Spinal cord (tissue), 10 donors: Measurements from ENCODE around the gene LRP1. TPM values are rescaled to one million over a fixed set of nuclear protein-coding genes. Genes with fewer than 3 reads are reported as not detected.

ENCODE experiments used
- DNase-seq, 6 donors: peaks; one replicate each; pipeline versions ENCODE4 v3.0.0 to v3.0.0-alpha.2; 2013 to 2015; ENCODE audit warnings: low spot score in 6 of 6, low read depth in 4 of 6
- H3K27ac ChIP-seq: one replicate; pipeline ENCODE4 v1.5.1; 2013; ENCODE audit warnings: low read depth, low read length, control low read depth
- H3K27me3 ChIP-seq: one replicate; pipeline ENCODE4 v1.6.1; 2013; ENCODE audit warnings: low read length; ENCODE audit not compliant: control insufficient read depth, insufficient read depth
- H3K36me3 ChIP-seq: one replicate; pipeline ENCODE4 v1.6.1; 2013; ENCODE audit warnings: low read length; ENCODE audit not compliant: control insufficient read depth, insufficient read depth
- H3K4me1 ChIP-seq: one replicate; pipeline ENCODE4 v1.6.1; 2013; ENCODE audit warnings: low read length; ENCODE audit not compliant: control insufficient read depth, insufficient read depth
- H3K4me3 ChIP-seq: one replicate; pipeline ENCODE4 v1.5.1; 2013; ENCODE audit warnings: low read depth, low read length, control low read depth
- H3K9me3 ChIP-seq: one replicate; pipeline ENCODE4 v1.6.1; 2013; ENCODE audit warnings: low read length; ENCODE audit not compliant: control insufficient read depth, insufficient read depth
- WGBS: methylation state at CpG from one replicate; pipeline ENCODE4 v1.1.5; 2013; ENCODE audit warnings: missing lambda C conversion rate; ENCODE audit not compliant: insufficient coverage; 5-methylcytosine and 5-hydroxymethylcytosine counted together
- polyA plus RNA-seq, 2 donors: library from polyadenylated mRNA; unstranded; fragments of 120-200 nt; gene quantifications; one replicate each; pipeline ENCODE4 v1.2.1, GENCODE V29; 2013; ENCODE audit not compliant: insufficient read length in 2 of 2
- total RNA-seq, 2 donors: library from RNA; depleted of rRNA in 1 of 2; stranded (reverse); fragments of 120-200 nt in 1 of 2; fragments of >200 nt in 1 of 2; gene quantifications; one replicate each; pipeline versions ENCODE4 v1.2.3 to v1.2.4, GENCODE V29; 2013 to 2014
- donor health status: healthy.

LRP1 gene
- total and polyA plus RNA-seq, 4 donors = 182 to 319 (median 239) TPM

- H3K9me3 ChIP-seq = no peaks in the 10 kb centered on the region
- no peak for DNase-seq
- peaks cover 52% of the 10 kb centered on the region for H3K36me3 ChIP-seq
- H3K4me1 ChIP-seq = peaks cover 49% of the 10 kb centered on the region
- H3K27ac ChIP-seq = no peak overlapping the region
- H3K4me3 ChIP-seq = no peak overlapping the region
- WGBS = 85% methylated on average over 14 of the region's 19 CpGs
- peaks cover 29% of the 10 kb centered on the region for H3K27me3 ChIP-seq
Observed at GRCh38 chr12:57232156-57232756, 104.0 kb downstream of the LRP1 start.

- peaks cover 35% of the 10 kb centered on the region for H3K27me3 ChIP-seq
- DNase-seq = no peak
- H3K36me3 ChIP-seq = peaks cover 52% of the 10 kb centered on the region
- H3K27ac ChIP-seq = no peak overlapping the region
- 91% methylated on average over 9 of the region's 15 CpGs for WGBS
- no peaks in the 10 kb centered on the region for H3K9me3 ChIP-seq
- H3K4me1 ChIP-seq = peaks cover 62% of the 10 kb centered on the region
- no peak overlapping the region for H3K4me3 ChIP-seq
Observed at GRCh38 chr12:57233357-57234232, 105.3 kb downstream of the LRP1 start.

GRCh38 chr12:57234233-57234570 lies 105.9 kb downstream of the LRP1 start:
- no peaks in the 10 kb centered on the region for H3K9me3 ChIP-seq
- H3K36me3 ChIP-seq = peaks cover 52% of the 10 kb centered on the region
- peaks cover 68% of the 10 kb centered on the region for H3K4me1 ChIP-seq
- H3K27me3 ChIP-seq = peaks cover 40% of the 10 kb centered on the region
- DNase-seq = no peak
- H3K27ac ChIP-seq = no peak overlapping the region
- H3K4me3 ChIP-seq = no peak overlapping the region
- 89% methylated on average over 2 of the region's 3 CpGs for WGBS

GRCh38 chr12:57234571-57235016 lies 106.3 kb downstream of the LRP1 start:
- H3K27me3 ChIP-seq = peaks cover 44% of the 10 kb centered on the region
- no peak overlapping the region for H3K4me3 ChIP-seq
- WGBS = 72% methylated on average over 6 of the region's 10 CpGs
- no peaks in the 10 kb centered on the region for H3K9me3 ChIP-seq
- peaks cover 52% of the 10 kb centered on the region for H3K36me3 ChIP-seq
- peak overlapping the region; percentile 10 for H3K27ac ChIP-seq
- peaks cover 66% of the 10 kb centered on the region for H3K4me1 ChIP-seq
- peak in 1 of 6 donors; percentile 43 for DNase-seq

- H3K27me3 ChIP-seq = peaks cover 50% of the 10 kb centered on the region
- no peaks in the 10 kb centered on the region for H3K9me3 ChIP-seq
- peaks cover 52% of the 10 kb centered on the region for H3K36me3 ChIP-seq
- peak in 1 of 6 donors; percentile 61 for DNase-seq
- peak overlapping the region; percentile 10 for H3K27ac ChIP-seq
- H3K4me3 ChIP-seq = no peak overlapping the region
- WGBS = 46% methylated on average over 25 of the region's 26 CpGs
- H3K4me1 ChIP-seq = peaks cover 66% of the 10 kb centered on the region
Observed at GRCh38 chr12:57235017-57235727, 106.9 kb downstream of the LRP1 start.

- Histone ChIP-seq H3K36me3 (peaks cover 52% of the 10 kb centered on the region), H3K27me3 (peaks cover 55% of the 10 kb centered on the region), H3K4me3 (no peak overlapping the region), H3K27ac (peak overlapping the region; percentile 10), H3K9me3 (no peaks in the 10 kb centered on the region), H3K4me1 (peaks cover 66% of the 10 kb centered on the region)
- DNase-seq = peak in 1 of 6 donors; percentile 14
- WGBS = 43% methylated on average over 7 of the region's 8 CpGs
Observed at GRCh38 chr12:57235728-57236131, 107.4 kb downstream of the LRP1 start.

GRCh38 chr12:57236201-57236924 lies 108.1 kb downstream of the LRP1 start:
- Histone ChIP-seq H3K27ac (no peak overlapping the region), H3K4me1 (peaks cover 66% of the 10 kb centered on the region), H3K27me3 (peaks cover 62% of the 10 kb centered on the region), H3K4me3 (no peak overlapping the region), H3K36me3 (peaks cover 48% of the 10 kb centered on the region), H3K9me3 (no peaks in the 10 kb centered on the region)
- WGBS = 11% methylated on average over 35 of the region's 40 CpGs
- DNase-seq = peak in 2 of 6 donors; percentile 37 to 81

- Histone ChIP-seq H3K27ac (no peak overlapping the region), H3K4me1 (peaks cover 70% of the 10 kb centered on the region), H3K36me3 (peaks cover 41% of the 10 kb centered on the region), H3K27me3 (peaks cover 69% of the 10 kb centered on the region), H3K9me3 (no peaks in the 10 kb centered on the region), H3K4me3 (no peak overlapping the region)
- no peak for DNase-seq
- WGBS = 20% methylated on average over 6 of the region's 9 CpGs
Observed at GRCh38 chr12:57236925-57237595, 108.8 kb downstream of the LRP1 start.

GRCh38 chr12:57237596-57237931 lies 109.3 kb downstream of the LRP1 start:
- Histone ChIP-seq H3K4me1 (peaks cover 75% of the 10 kb centered on the region), H3K4me3 (no peak overlapping the region), H3K9me3 (no peaks in the 10 kb centered on the region), H3K36me3 (peaks cover 36% of the 10 kb centered on the region), H3K27me3 (peaks cover 74% of the 10 kb centered on the region), H3K27ac (no peak overlapping the region)
- 0% methylated on average over 1 of the region's 5 CpGs for WGBS
- DNase-seq = no peak
